Omental fat pad (tissue), 4 donors: Measurements from ENCODE around the gene IGFL4. TPM values are rescaled to one million over a fixed set of nuclear protein-coding genes. Genes with fewer than 3 reads are reported as not detected.

Experiments used
- ATAC-seq: fragments of 150-250 bp; one replicate; pipeline ENCODE4 v1.9.1; 2016; ENCODE audit warnings: mild to moderate bottlenecking, moderate library complexity; ENCODE audit not compliant: low FRiP score
- DNase-seq: peaks from one replicate; pipeline ENCODE4 v3.0.0-alpha.2; 2019; ENCODE audit warnings: low spot score
- CTCF ChIP-seq, 3 donors: fragments of 450-650 bp; IDR thresholded peaks; one replicate each; pipeline ENCODE4 v1.5.1; 2016 to 2017; ENCODE audit warnings: antibody characterized with exemption in 3 of 3, mild to moderate bottlenecking in 3 of 3, moderate library complexity in 2 of 3
- total RNA-seq, 4 donors: library from RNA; depleted of rRNA; stranded (reverse); fragments of >200 nt; gene quantifications; one replicate each; pipeline ENCODE4 v1.1.0, GENCODE V29; 2016

IGFL4 gene
- total RNA-seq, 4 donors from 2014 or later, result not detected

GRCh38 chr19:46031781-46032596 lies 8.8 kb downstream of the IGFL4 start:
- no peak for TF ChIP-seq CTCF (IDR thresholded peaks at IDR 0.05)
- ATAC-seq (no peak), DNase-seq (no peak)

- DNase-seq, result no peak
- no peak for ATAC-seq
Measured at GRCh38 chr19:46030812-46031550, 9.8 kb downstream of the IGFL4 start.

GRCh38 chr19:46025835-46026234 lies 15.0 kb downstream of the IGFL4 start:
- no peak for TF ChIP-seq CTCF (IDR thresholded peaks at IDR 0.05)
- ATAC-seq, result no peak
- no peak for DNase-seq

More at GRCh38 chr19:46030812-46031550, 9.8 kb downstream of the IGFL4 start:
- TF ChIP-seq CTCF (IDR thresholded peaks at IDR 0.05), result no peak

GRCh38 chr19:46023311-46023779 lies 17.5 kb downstream of the IGFL4 start:
- DNase-seq (no peak), ATAC-seq (no peak)

GRCh38 chr19:46022431-46023310 lies 18.1 kb downstream of the IGFL4 start, which contains the start of gene PGLYRP1:
Gene PGLYRP1, minus strand, starts transcription at chr19:46023053. Its CDS starts 32 bp downstream, at chr19:46023021.
- ATAC-seq (peak; percentile 27), DNase-seq (no peak)
- TF ChIP-seq CTCF (IDR thresholded peaks at IDR 0.05), result no peak

More at GRCh38 chr19:46023311-46023779, 17.5 kb downstream of the IGFL4 start:
- TF ChIP-seq CTCF (IDR thresholded peaks at IDR 0.05), result no peak

DNA sequence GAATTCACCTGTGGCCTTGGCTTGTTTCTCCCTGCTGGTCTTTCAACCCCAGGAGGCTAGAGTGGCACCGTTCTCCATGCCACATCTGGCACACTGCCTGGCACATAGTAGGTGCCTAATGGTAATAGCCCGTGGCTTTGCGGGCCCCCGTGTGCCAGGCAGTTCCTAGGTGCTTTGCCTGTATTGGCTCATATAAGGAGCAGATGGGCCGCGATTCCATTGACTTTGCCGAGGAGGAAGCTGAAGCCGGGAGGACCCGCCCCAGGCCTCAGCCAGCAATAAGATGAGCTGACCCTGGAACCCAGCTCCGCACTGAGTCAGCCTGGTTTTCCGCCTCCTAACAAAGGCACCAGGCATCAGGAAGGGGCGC lies 18.8 kb downstream of the IGFL4 start:
- no peak for ATAC-seq
- no peak for DNase-seq
- TF ChIP-seq CTCF (IDR thresholded peaks at IDR 0.05), result no peak
